ENCODE data around the gene TAF5L. TPM values are rescaled to one million over a fixed set of nuclear protein-coding genes. Genes with fewer than 3 reads are reported as not detected.

TAF5L gene
- total and polyA plus RNA-seq, 2 donors: 11.3 to 13.4 TPM

DNA sequence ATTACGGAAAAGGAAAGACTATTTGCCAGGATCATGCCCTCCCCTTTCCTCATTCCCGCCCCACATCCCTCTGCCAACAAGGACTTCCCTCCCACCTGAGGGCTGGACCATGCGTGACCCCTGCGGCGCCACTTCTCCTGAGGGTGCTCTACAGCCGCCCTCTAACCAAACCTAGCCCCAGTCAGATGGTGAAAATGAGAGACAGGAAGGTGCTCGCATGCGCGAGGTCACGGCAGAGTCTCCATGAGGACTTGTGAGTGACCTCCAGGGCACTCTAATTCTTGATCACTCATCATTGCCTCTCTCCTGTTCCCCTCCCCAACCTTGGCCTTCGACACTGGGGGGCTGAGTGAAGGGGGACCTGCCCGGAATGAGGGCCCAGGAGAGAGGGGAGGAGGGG, 32.1 kb downstream of the TAF5L start:
- H3K27me3 ChIP-seq (ENCODE audit: control insufficient read depth in 2 of 2, insufficient read depth in 1 of 2, low read length in 1 of 2): no peaks in the 10 kb centered on the region
- peaks cover 27 to 38% of the 10 kb centered on the region in 2 donors for H3K36me3 ChIP-seq (ENCODE audit: control insufficient read depth in 2 of 2, insufficient read depth in 2 of 2, low read length in 1 of 2)
- no peaks in the 10 kb centered on the region for H3K9me3 ChIP-seq (ENCODE audit: control insufficient read depth in 2 of 2, insufficient read depth in 1 of 2, low read length in 1 of 2)
- WGBS: 99% methylated on average over 12 of the region's 12 CpGs
- no peak for DNase-seq (ENCODE audit: low read depth in 6 of 9, low spot score in 9 of 9)
- no peak overlapping the region for H3K27ac ChIP-seq (ENCODE audit: low read depth in 1 of 2, low read length in 1 of 2)
- H3K4me1 ChIP-seq (ENCODE audit: control insufficient read depth in 2 of 2, insufficient read depth in 2 of 2, low read length in 2 of 2): no peaks in the 10 kb centered on the region
- no peak overlapping the region for H3K4me3 ChIP-seq (ENCODE audit: low read length in 2 of 2)

DNA sequence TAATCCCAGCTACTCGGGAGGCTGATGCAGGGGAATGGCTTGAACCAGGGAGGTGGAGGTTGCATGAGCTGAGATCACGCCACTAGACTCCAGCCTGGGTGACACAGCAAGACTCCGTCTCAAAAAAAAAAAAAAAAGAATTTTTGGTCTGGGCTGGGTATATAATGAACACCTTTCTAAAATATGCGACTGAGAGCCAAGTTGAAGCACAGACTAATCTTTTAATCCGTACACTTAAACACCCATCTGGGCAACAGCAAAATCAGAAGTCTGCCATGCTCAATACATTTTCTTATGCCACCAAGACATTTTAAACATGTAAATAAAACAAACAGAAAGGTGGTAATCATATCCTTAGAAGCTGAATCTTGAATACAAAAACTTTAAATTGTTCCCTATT, 35.8 kb downstream of the TAF5L start:
- peaks cover 18 to 29% of the 10 kb centered on the region in 2 donors for H3K36me3 ChIP-seq (ENCODE audit: control insufficient read depth in 2 of 2, insufficient read depth in 2 of 2, low read length in 1 of 2)
- WGBS: 98% methylated on average over 5 of the region's 5 CpGs

GRCh38 chr1:229585338-229585737, 40.6 kb downstream of the TAF5L start:
- no peak overlapping the region for H3K27ac ChIP-seq (ENCODE audit: low read depth in 1 of 2, low read length in 1 of 2)
- WGBS: 90% methylated on average over 2 of the region's 2 CpGs
- no peaks in the 10 kb centered on the region for H3K9me3 ChIP-seq (ENCODE audit: control insufficient read depth in 2 of 2, insufficient read depth in 1 of 2, low read length in 1 of 2)
- H3K36me3 ChIP-seq (ENCODE audit: control insufficient read depth in 2 of 2, insufficient read depth in 2 of 2, low read length in 1 of 2): no peaks in the 10 kb centered on the region
- no peak overlapping the region for H3K4me3 ChIP-seq (ENCODE audit: low read length in 2 of 2)
- no peaks in the 10 kb centered on the region for H3K27me3 ChIP-seq (ENCODE audit: control insufficient read depth in 2 of 2, insufficient read depth in 1 of 2, low read length in 1 of 2)
- peaks cover 0 to 2% of the 10 kb centered on the region in 2 donors for H3K4me1 ChIP-seq (ENCODE audit: control insufficient read depth in 2 of 2, insufficient read depth in 2 of 2, low read length in 2 of 2)
- no peak for DNase-seq (ENCODE audit: low read depth in 6 of 9, low spot score in 9 of 9)

More for the DNA sequence above, 35.8 kb downstream of the TAF5L start:
- no peak for DNase-seq (ENCODE audit: low read depth in 6 of 9, low spot score in 9 of 9)
- Histone ChIP-seq H3K27me3 (ENCODE audit: control insufficient read depth in 2 of 2, insufficient read depth in 1 of 2, low read length in 1 of 2) (no peaks in the 10 kb centered on the region), H3K27ac (ENCODE audit: low read depth in 1 of 2, low read length in 1 of 2) (no peak overlapping the region), H3K4me3 (ENCODE audit: low read length in 2 of 2) (no peak overlapping the region), H3K9me3 (ENCODE audit: control insufficient read depth in 2 of 2, insufficient read depth in 1 of 2, low read length in 1 of 2) (no peaks in the 10 kb centered on the region), H3K4me1 (ENCODE audit: control insufficient read depth in 2 of 2, insufficient read depth in 2 of 2, low read length in 2 of 2) (no peaks in the 10 kb centered on the region)

DNA sequence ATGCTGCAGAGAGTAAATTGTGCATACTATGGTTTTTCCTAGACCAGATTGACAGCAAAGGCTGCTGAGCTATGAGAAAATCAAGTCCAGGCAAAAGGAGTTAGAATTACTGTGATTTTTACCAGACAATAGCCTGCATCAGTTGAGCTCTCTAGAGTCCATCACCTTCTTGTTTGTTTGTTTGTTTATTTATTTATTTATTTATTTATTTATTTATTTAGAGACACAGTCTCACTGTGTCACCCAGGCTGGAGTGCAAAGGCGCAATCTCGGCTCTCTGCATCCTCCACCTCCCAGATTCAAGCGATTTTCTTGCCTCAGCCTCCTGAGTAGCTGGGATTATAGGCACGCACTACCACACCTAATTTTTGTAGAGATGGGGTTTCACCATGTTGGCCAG, 43.2 kb downstream of the TAF5L start:
- peaks cover 0 to 2% of the 10 kb centered on the region in 2 donors for H3K4me1 ChIP-seq (ENCODE audit: control insufficient read depth in 2 of 2, insufficient read depth in 2 of 2, low read length in 2 of 2)
- no peaks in the 10 kb centered on the region for H3K27me3 ChIP-seq (ENCODE audit: control insufficient read depth in 2 of 2, insufficient read depth in 1 of 2, low read length in 1 of 2)
- H3K36me3 ChIP-seq (ENCODE audit: control insufficient read depth in 2 of 2, insufficient read depth in 2 of 2, low read length in 1 of 2): no peaks in the 10 kb centered on the region
- DNase-seq (ENCODE audit: low read depth in 6 of 9, low spot score in 9 of 9): no peak
- no peaks in the 10 kb centered on the region for H3K9me3 ChIP-seq (ENCODE audit: control insufficient read depth in 2 of 2, insufficient read depth in 1 of 2, low read length in 1 of 2)
- WGBS: 96% methylated on average over 4 of the region's 4 CpGs
- H3K4me3 ChIP-seq (ENCODE audit: low read length in 2 of 2): no peak overlapping the region
- H3K27ac ChIP-seq (ENCODE audit: low read depth in 1 of 2, low read length in 1 of 2): no peak overlapping the region

GRCh38 chr1:229582011-229582694, 43.8 kb downstream of the TAF5L start:
- Histone ChIP-seq H3K4me1 (ENCODE audit: control insufficient read depth in 2 of 2, insufficient read depth in 2 of 2, low read length in 2 of 2) (peaks cover 0 to 2% of the 10 kb centered on the region in 2 donors), H3K36me3 (ENCODE audit: control insufficient read depth in 2 of 2, insufficient read depth in 2 of 2, low read length in 1 of 2) (no peaks in the 10 kb centered on the region), H3K9me3 (ENCODE audit: control insufficient read depth in 2 of 2, insufficient read depth in 1 of 2, low read length in 1 of 2) (no peaks in the 10 kb centered on the region), H3K27ac (ENCODE audit: low read depth in 1 of 2, low read length in 1 of 2) (peak overlapping the region in 1 of 2 donors; percentile 18), H3K4me3 (ENCODE audit: low read length in 2 of 2) (no peak overlapping the region), H3K27me3 (ENCODE audit: control insufficient read depth in 2 of 2, insufficient read depth in 1 of 2, low read length in 1 of 2) (no peaks in the 10 kb centered on the region)
- DNase-seq (ENCODE audit: low read depth in 6 of 9, low spot score in 9 of 9): no peak
- 79% methylated on average over 11 of the region's 11 CpGs for WGBS

DNA sequence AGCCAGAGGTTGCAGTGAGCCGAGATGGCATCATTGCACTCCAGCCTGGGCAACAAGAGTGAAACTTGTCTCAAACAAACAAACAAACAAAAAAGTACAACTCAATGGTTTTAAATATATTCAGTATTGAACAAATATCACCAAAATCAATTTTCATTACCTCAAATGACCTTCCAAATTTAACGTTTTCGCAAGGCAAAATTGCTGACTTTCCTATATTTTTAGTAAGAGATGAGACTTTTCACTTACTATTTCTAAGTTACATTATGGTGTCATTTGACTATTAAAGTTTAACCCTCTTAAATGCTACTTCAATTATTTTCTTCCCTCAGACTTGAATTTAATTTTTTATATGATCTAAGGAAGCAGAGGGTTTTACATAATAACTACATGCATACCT, 44.4 kb downstream of the TAF5L start:
- no peaks in the 10 kb centered on the region for H3K27me3 ChIP-seq (ENCODE audit: control insufficient read depth in 2 of 2, insufficient read depth in 1 of 2, low read length in 1 of 2)
- DNase-seq (ENCODE audit: low read depth in 6 of 9, low spot score in 9 of 9): no peak
- H3K36me3 ChIP-seq (ENCODE audit: control insufficient read depth in 2 of 2, insufficient read depth in 2 of 2, low read length in 1 of 2): no peaks in the 10 kb centered on the region
- H3K9me3 ChIP-seq (ENCODE audit: control insufficient read depth in 2 of 2, insufficient read depth in 1 of 2, low read length in 1 of 2): no peaks in the 10 kb centered on the region
- WGBS: 96% methylated on average over 3 of the region's 3 CpGs
- H3K4me3 ChIP-seq (ENCODE audit: low read length in 2 of 2): no peak overlapping the region
- H3K4me1 ChIP-seq (ENCODE audit: control insufficient read depth in 2 of 2, insufficient read depth in 2 of 2, low read length in 2 of 2): peaks cover 0 to 2% of the 10 kb centered on the region in 2 donors
- no peak overlapping the region for H3K27ac ChIP-seq (ENCODE audit: low read depth in 1 of 2, low read length in 1 of 2)

GRCh38 chr1:229579059-229579673, 46.8 kb downstream of the TAF5L start:
- peaks cover 0 to 2% of the 10 kb centered on the region in 2 donors for H3K4me1 ChIP-seq (ENCODE audit: control insufficient read depth in 2 of 2, insufficient read depth in 2 of 2, low read length in 2 of 2)
- H3K9me3 ChIP-seq (ENCODE audit: control insufficient read depth in 2 of 2, insufficient read depth in 1 of 2, low read length in 1 of 2): no peaks in the 10 kb centered on the region
- no peaks in the 10 kb centered on the region for H3K27me3 ChIP-seq (ENCODE audit: control insufficient read depth in 2 of 2, insufficient read depth in 1 of 2, low read length in 1 of 2)
- no peak for DNase-seq (ENCODE audit: low read depth in 6 of 9, low spot score in 9 of 9)
- H3K36me3 ChIP-seq (ENCODE audit: control insufficient read depth in 2 of 2, insufficient read depth in 2 of 2, low read length in 1 of 2): no peaks in the 10 kb centered on the region
- 79% methylated on average over 9 of the region's 9 CpGs for WGBS
- H3K27ac ChIP-seq (ENCODE audit: low read depth in 1 of 2, low read length in 1 of 2): peak overlapping the region in 1 of 2 donors; percentile 40
- no peak overlapping the region for H3K4me3 ChIP-seq (ENCODE audit: low read length in 2 of 2)

DNA sequence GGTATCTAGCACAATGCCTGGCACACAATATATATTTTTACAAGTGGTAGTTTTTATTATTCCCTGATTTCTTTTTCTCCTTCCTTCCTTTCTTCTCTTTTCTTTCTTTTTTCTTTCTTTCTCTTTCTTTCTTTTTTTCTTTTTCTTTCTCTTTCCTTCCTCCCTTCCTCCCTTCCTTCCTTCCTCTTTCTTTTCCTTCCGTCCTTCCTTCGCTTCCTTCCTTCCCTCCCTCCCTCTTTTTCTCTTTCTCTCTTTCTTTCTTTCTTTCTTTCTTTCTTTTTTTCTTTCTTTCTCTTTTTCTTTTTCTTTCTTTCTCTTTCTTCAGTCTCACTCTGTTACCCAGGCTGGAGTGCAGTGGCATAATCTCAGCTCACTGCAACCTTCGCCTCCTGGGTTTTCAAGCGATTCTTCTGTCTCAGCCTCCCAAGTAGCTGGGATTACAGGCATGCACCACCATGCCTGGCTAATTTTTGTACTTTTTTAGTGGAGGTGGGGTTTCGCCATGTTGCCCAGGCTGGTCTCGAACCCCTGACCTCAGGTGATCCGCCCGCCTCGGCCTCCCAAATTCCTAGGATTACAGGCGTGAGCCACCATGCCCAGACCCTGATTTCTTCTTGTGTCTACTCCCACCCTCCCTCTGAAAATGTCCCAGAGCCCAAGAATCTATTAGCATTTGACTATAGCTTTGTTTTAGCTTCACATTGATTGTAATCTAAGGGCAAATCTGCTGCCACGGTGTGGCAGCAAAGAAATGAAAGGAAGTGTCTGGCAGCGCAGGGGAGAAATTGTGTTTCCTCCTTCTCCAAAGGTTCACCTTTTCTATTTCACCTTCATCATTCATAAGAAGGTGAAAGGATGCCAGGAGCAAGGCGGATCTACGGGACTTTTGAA, 47.5 kb downstream of the TAF5L start:
- no peak overlapping the region for H3K4me3 ChIP-seq (ENCODE audit: low read length in 2 of 2)
- no peaks in the 10 kb centered on the region for H3K36me3 ChIP-seq (ENCODE audit: control insufficient read depth in 2 of 2, insufficient read depth in 2 of 2, low read length in 1 of 2)
- H3K27me3 ChIP-seq (ENCODE audit: control insufficient read depth in 2 of 2, insufficient read depth in 1 of 2, low read length in 1 of 2): no peaks in the 10 kb centered on the region
- no peak overlapping the region for H3K27ac ChIP-seq (ENCODE audit: low read depth in 1 of 2, low read length in 1 of 2)
- no peaks in the 10 kb centered on the region for H3K9me3 ChIP-seq (ENCODE audit: control insufficient read depth in 2 of 2, insufficient read depth in 1 of 2, low read length in 1 of 2)
- WGBS: 73% methylated on average over 14 of the region's 14 CpGs
- DNase-seq (ENCODE audit: low read depth in 6 of 9, low spot score in 9 of 9): no peak
- peaks cover 0 to 2% of the 10 kb centered on the region in 2 donors for H3K4me1 ChIP-seq (ENCODE audit: control insufficient read depth in 2 of 2, insufficient read depth in 2 of 2, low read length in 2 of 2)
